Measurements from ENCODE around the gene EIF2B4. TPM values are rescaled to one million over a fixed set of nuclear protein-coding genes. Genes with fewer than 3 reads are reported as not detected.

The EIF2B4 gene
- total and polyA plus RNA-seq, 2 of the 13 experiments (the other 11 are each of a cell fraction or from before 2014, with no cell fraction given): 91.5 to 96.4 TPM

- ATAC-seq (no peak; the same call in 2 of the 3 replicates), DNase-seq (ENCODE audit: low spot score) (no peak), FAIRE-seq (no peak)
- Histone ChIP-seq H3K4me2 (ENCODE audit: low read depth, low read length) (no peak overlapping the region), H3K4me3 (replicated peaks in 1 of 3; ENCODE audit: insufficient read depth in 1 of 3, low read depth in 2 of 3, low read length in 3 of 3) (no peak overlapping the region), H3K9ac (ENCODE audit: insufficient read depth, low read depth, low read length) (no peak overlapping the region), H3K79me2 (ENCODE audit: insufficient read depth, low read length) (peaks cover 79% of the 10 kb centered on the region), H3K4me1 (ENCODE audit: insufficient read depth, low read length) (peaks cover 32% of the 10 kb centered on the region), H3K36me3 (replicated peaks in 1 of 2; ENCODE audit: control insufficient read depth in 1 of 2, insufficient read depth in 2 of 2, low read length in 2 of 2) (peaks cover 8 to 18% of the 10 kb centered on the region in 2 experiments; a peak in 4 of 5 replicates), H3K9me3 (ENCODE audit: low read length) (no peaks in the 10 kb centered on the region), H3K27ac (ENCODE audit: extremely low read length, insufficient read depth, low read length) (no peak overlapping the region), H3K27me3 (ENCODE audit: control insufficient read depth in 1 of 2, insufficient read depth in 2 of 2, low read length in 2 of 2) (no peaks in the 10 kb centered on the region), H2AFZ (ENCODE audit: low read length) (no peak overlapping the region), H4K20me1 (ENCODE audit: insufficient read depth, low read length) (peaks cover 6% of the 10 kb centered on the region; the same call in 1 of the 2 replicates)
- CTCF ChIA-PET (ENCODE audit: low intra/inter-chr PET ratio, low total read pairs): no interaction called here
- in situ Hi-C loops (cut with HindIII; ENCODE audit: extremely low pct_ligation_motif_present, low pct_unique_long_range_greater_than_20kb) (no loop called here), intact Hi-C loops (cut with micrococcal nuclease; ENCODE audit: unreplicated experiment) (no loop called here)
- TF ChIP-seq, protein P1, sequence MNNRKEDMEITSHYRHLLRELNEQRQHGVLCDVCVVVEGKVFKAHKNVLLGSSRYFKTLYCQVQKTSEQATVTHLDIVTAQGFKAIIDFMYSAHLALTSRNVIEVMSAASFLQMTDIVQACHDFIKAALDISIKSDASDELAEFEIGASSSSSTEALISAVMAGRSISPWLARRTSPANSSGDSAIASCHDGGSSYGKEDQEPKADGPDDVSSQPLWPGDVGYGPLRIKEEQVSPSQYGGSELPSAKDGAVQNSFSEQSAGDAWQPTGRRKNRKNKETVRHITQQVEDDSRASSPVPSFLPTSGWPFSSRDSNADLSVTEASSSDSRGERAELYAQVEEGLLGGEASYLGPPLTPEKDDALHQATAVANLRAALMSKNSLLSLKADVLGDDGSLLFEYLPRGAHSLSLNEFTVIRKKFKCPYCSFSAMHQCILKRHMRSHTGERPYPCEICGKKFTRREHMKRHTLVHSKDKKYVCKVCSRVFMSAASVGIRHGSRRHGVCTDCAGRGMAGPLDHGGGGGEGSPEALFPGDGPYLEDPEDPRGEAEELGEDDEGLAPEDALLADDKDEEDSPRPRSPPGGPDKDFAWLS (CRISPR knock-in tag; IDR thresholded peaks at IDR 0.05; ENCODE audit: borderline replicate concordance): no peak
- TF ChIP-seq TARDBP (CRISPR knock-in tag; IDR thresholded peaks at IDR 0.05): no peak
- no peak for TF ChIP-seq KAT7 (CRISPR knock-in tag; IDR thresholded peaks at IDR 0.05; ENCODE audit: borderline replicate concordance)
- TF ChIP-seq, protein P2, sequence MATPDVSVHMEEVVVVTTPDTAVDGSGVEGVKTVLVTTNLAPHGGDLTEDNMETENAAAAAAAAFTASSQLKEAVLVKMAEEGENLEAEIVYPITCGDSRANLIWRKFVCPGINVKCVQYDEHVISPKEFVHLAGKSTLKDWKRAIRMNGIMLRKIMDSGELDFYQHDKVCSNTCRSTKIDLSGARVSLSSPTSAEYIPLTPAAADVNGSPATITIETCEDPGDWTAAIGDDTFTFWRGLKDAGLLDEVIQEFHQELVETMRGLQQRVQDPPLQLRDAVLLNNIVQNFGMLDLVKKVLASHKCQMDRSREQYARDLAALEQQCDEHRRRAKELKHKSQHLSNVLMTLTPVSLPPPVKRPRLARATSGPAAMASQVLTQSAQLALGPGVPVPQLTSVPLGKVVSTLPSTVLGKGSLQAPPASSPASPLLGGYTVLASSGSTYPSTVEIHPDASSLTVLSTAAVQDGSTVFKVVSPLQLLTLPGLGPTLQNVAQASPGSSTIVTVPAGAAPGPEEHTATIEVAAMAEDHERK (CRISPR knock-in tag; IDR thresholded peaks at IDR 0.05; ENCODE audit: low read depth): no peak
- TF ChIP-seq NONO (IDR thresholded peaks at IDR 0.05): no peak
- no peak for TF ChIP-seq NONO (CRISPR knock-in tag; conservative IDR thresholded peaks at IDR 0.05)
- no peak for TF ChIP-seq PCBP2 (optimal IDR thresholded peaks at IDR 0.05; ENCODE audit: low read depth, low read length, poor library complexity, severe bottlenecking)
- no peak for TF ChIP-seq ATM (IDR thresholded peaks at IDR 0.05; ENCODE audit: borderline replicate concordance)
- TF ChIP-seq RAD21 (CRISPR knock-in tag; IDR thresholded peaks at IDR 0.05): no peak
- TF ChIP-seq, protein P3, sequence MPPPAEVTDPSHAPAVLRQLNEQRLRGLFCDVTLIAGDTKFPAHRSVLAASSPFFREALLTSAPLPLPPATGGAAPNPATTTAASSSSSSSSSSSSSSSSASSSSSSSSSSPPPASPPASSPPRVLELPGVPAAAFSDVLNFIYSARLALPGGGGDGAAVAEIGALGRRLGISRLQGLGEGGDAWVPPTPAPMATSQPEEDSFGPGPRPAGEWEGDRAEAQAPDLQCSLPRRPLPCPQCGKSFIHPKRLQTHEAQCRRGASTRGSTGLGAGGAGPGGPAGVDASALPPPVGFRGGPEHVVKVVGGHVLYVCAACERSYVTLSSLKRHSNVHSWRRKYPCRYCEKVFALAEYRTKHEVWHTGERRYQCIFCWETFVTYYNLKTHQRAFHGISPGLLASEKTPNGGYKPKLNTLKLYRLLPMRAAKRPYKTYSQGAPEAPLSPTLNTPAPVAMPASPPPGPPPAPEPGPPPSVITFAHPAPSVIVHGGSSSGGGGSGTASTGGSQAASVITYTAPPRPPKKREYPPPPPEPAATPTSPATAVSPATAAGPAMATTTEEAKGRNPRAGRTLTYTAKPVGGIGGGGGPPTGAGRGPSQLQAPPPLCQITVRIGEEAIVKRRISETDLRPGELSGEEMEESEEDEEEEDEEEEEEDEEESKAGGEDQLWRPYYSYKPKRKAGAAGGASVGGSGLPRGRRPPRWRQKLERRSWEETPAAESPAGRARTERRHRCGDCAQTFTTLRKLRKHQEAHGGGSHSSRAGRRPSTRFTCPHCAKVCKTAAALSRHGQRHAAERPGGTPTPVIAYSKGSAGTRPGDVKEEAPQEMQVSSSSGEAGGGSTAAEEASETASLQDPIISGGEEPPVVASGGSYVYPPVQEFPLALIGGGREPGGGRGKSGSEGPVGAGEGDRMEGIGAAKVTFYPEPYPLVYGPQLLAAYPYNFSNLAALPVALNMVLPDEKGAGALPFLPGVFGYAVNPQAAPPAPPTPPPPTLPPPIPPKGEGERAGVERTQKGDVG (CRISPR knock-in tag; IDR thresholded peaks at IDR 0.05; ENCODE audit: borderline replicate concordance): no peak
- TF ChIP-seq ZNF17 (CRISPR knock-in tag; IDR thresholded peaks at IDR 0.05): no peak
- BruUV-seq (replicated peaks): no TSS peak
- POLR2A ChIA-PET: no interaction called here
- WGBS (ENCODE audit: low lambda C conversion rate): 97% methylated on average over 2 of the region's 2 CpGs
Measured at GRCh38 chr2:27347641-27348040, 22.5 kb downstream of the EIF2B4 start.
